Measurements from ENCODE around the gene RPS6KA2.

GRCh38 chr6:166496460-166496859, 130.6 kb downstream of the RPS6KA2 start:
- TF ChIP-seq CTCF (IDR thresholded peaks at IDR 0.05): no peak
- no peak for TF ChIP-seq POLR2AphosphoS5 (IDR thresholded peaks at IDR 0.05; ENCODE audit: low read depth, low read length)
- TF ChIP-seq TCF7L2 (IDR thresholded peaks at IDR 0.05; ENCODE audit: low read depth, low read length): no peak
- no peak for TF ChIP-seq REST (IDR thresholded peaks at IDR 0.05; ENCODE audit: insufficient read depth in 1 of 2, low read depth in 2 of 2, low read length in 1 of 2)

Data from Panc1 (cell line).